Breast epithelium (tissue), 3 donors: Measurements from ENCODE around the gene FCHSD2.

Source experiments
- POLR2A ChIP-seq: fragments of 450-650 bp; IDR thresholded peaks from one replicate; pipeline ENCODE4 v1.6.1; 2016; ENCODE audit warnings: antibody characterized with exemption, mild to moderate bottlenecking, moderate library complexity
- TF ChIP-seq, protein P1 (sequence below), 3 donors: fragments of 450-650 bp; IDR thresholded peaks; one replicate each; pipeline ENCODE4 v1.5.1; 2016 to 2017; ENCODE audit warnings: antibody characterized with exemption in 3 of 3, mild to moderate bottlenecking in 3 of 3, moderate library complexity in 3 of 3

DNA sequence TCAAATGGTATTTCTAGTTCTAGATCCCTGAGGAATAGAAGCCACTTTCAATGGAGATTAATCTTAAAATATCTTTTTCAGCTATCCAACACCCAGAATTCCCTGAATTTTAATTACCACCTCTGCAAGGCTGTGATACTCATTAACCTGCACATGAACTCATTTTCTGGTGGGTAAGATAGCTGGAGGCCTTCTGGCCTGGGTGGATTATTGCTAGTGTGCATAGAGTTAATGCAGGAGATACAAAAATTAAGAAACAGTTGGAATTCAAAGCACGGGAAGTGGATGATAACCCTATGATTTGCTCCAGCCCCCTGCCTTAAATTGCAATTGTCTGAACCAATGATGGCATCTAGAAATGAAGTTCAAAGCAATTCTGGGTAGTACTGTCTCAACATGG lies 212.9 kb downstream of the FCHSD2 start:
- TF ChIP-seq, protein P1, sequence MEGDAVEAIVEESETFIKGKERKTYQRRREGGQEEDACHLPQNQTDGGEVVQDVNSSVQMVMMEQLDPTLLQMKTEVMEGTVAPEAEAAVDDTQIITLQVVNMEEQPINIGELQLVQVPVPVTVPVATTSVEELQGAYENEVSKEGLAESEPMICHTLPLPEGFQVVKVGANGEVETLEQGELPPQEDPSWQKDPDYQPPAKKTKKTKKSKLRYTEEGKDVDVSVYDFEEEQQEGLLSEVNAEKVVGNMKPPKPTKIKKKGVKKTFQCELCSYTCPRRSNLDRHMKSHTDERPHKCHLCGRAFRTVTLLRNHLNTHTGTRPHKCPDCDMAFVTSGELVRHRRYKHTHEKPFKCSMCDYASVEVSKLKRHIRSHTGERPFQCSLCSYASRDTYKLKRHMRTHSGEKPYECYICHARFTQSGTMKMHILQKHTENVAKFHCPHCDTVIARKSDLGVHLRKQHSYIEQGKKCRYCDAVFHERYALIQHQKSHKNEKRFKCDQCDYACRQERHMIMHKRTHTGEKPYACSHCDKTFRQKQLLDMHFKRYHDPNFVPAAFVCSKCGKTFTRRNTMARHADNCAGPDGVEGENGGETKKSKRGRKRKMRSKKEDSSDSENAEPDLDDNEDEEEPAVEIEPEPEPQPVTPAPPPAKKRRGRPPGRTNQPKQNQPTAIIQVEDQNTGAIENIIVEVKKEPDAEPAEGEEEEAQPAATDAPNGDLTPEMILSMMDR (IDR thresholded peaks at IDR 0.05) = no peak
- no peak for TF ChIP-seq POLR2A
